Neural cell (in vitro differentiated cells): Measurements from ENCODE around the gene PSMC4. TPM values are rescaled to one million over a fixed set of nuclear protein-coding genes. Genes with fewer than 3 reads are reported as not detected.

ENCODE experiments used
- H2AFZ ChIP-seq: fragments of 200-600, 300-800 bp; sonication (generic), shearing (Covaris generic); 2 replicates; pipeline ENCODE4 v1.6.0; 2014; ENCODE audit warnings: low read depth, mild to moderate bottlenecking, antibody characterized with exemption, low read length, moderate library complexity
- H3F3A ChIP-seq: fragments of 200-600 bp; shearing (Covaris generic); 2 replicates; pipeline ENCODE4 v1.6.1; 2016; ENCODE audit warnings: mild to moderate bottlenecking, moderate library complexity, mixed read lengths, antibody characterized with exemption, low read length; ENCODE audit not compliant: insufficient read depth, poor library complexity, severe bottlenecking
- H3K27ac ChIP-seq: fragments of 200-600, 300-800 bp; sonication (generic), shearing (Covaris generic); 2 replicates; pipeline ENCODE4 v1.5.1; 2014; ENCODE audit warnings: mild to moderate bottlenecking, low read length, moderate library complexity
- H3K27me3 ChIP-seq: fragments of 300-800, 200-600 bp; sonication (generic), shearing (Covaris generic); 2 replicates; pipeline ENCODE4 v1.6.0; 2014; ENCODE audit warnings: mild to moderate bottlenecking, low read depth, low read length, moderate library complexity; ENCODE audit not compliant: insufficient read depth
- H3K36me3 ChIP-seq: fragments of 300-800, 200-600 bp; sonication (generic), shearing (Covaris generic); 2 replicates; pipeline ENCODE4 v1.5.1; 2014; ENCODE audit warnings: mild to moderate bottlenecking, antibody characterized with exemption, low read length, moderate library complexity; ENCODE audit not compliant: insufficient read depth
- H3K4me2 ChIP-seq: fragments of 300-800, 200-600 bp; sonication (generic), shearing (Covaris generic); 2 replicates; pipeline ENCODE4 v1.6.0; 2014; ENCODE audit warnings: mild to moderate bottlenecking, low read length
- H3K4me3 ChIP-seq: fragments of 300-800, 200-600 bp; sonication (generic), shearing (Covaris generic); 2 replicates; pipeline ENCODE4 v1.5.1; 2014; ENCODE audit warnings: mild to moderate bottlenecking, low read length, moderate library complexity
- H3K79me2 ChIP-seq: fragments of 200-600 bp; shearing (Covaris generic); replicated peaks from 2 replicates; pipeline ENCODE4 v1.6.0; 2014; ENCODE audit warnings: mild to moderate bottlenecking, low read length, moderate library complexity; ENCODE audit not compliant: insufficient read depth
- H3K9ac ChIP-seq: fragments of 300-800, 200-600 bp; sonication (generic), shearing (Covaris generic); 2 replicates; pipeline ENCODE4 v1.6.1; 2016; ENCODE audit warnings: mild to moderate bottlenecking, low read length, mixed read lengths
- H3K9me2 ChIP-seq: fragments of 200-600 bp; shearing (Covaris generic); 2 replicates; pipeline ENCODE4 v1.6.1; 2016; ENCODE audit warnings: mild to moderate bottlenecking, low read length, mixed read lengths; ENCODE audit not compliant: insufficient read depth
- H3K9me3 ChIP-seq: fragments of 200-600, 300-800 bp; sonication (generic), shearing (Covaris generic); 2 replicates; pipeline ENCODE4 v1.6.1; 2016; ENCODE audit warnings: mild to moderate bottlenecking, mixed run types, low read length, moderate library complexity, mixed read lengths
- H4K20me1 ChIP-seq: fragments of 200-600 bp; shearing (Covaris generic); 2 replicates; pipeline ENCODE4 v1.6.1; 2016; ENCODE audit warnings: mild to moderate bottlenecking, mixed run types; ENCODE audit not compliant: insufficient read depth
- CTCF ChIP-seq: fragments of 450-650 bp; IDR thresholded peaks from 2 replicates; pipeline ENCODE4 v1.5.1; 2014; ENCODE audit warnings: antibody characterized with exemption, mild to moderate bottlenecking, moderate library complexity; ENCODE audit not compliant: poor library complexity, severe bottlenecking
- EP300 ChIP-seq: fragments of 450-650 bp; conservative IDR thresholded peaks from 2 replicates; pipeline ENCODE4 v1.6.1; 2014; ENCODE audit warnings: antibody characterized with exemption, mild to moderate bottlenecking, moderate library complexity; ENCODE audit not compliant: poor library complexity, severe bottlenecking
- EZH2 ChIP-seq: fragments of 200-600, 300-800 bp; shearing (Covaris generic), sonication (generic); IDR thresholded peaks from 2 replicates; pipeline ENCODE4 v1.6.1; 2014; ENCODE audit warnings: antibody characterized with exemption, low read length, borderline replicate concordance, mild to moderate bottlenecking; ENCODE audit not compliant: insufficient read depth, poor library complexity, severe bottlenecking
- MXI1 ChIP-seq: fragments of 450-650 bp; conservative IDR thresholded peaks from 2 replicates; pipeline ENCODE4 v1.6.1; 2014; ENCODE audit warnings: antibody characterized with exemption, mild to moderate bottlenecking; ENCODE audit not compliant: poor library complexity, severe bottlenecking
- POLR2AphosphoS5 ChIP-seq: IDR thresholded peaks from 2 replicates; pipeline ENCODE4 v1.6.1; 2012
- RAD21 ChIP-seq: fragments of 450-650 bp; conservative IDR thresholded peaks from 2 replicates; pipeline ENCODE4 v1.6.1; 2014; ENCODE audit warnings: antibody characterized with exemption, mild to moderate bottlenecking, moderate library complexity
- REST ChIP-seq: IDR thresholded peaks from 2 replicates; pipeline ENCODE4 v1.6.1; 2012; ENCODE audit warnings: borderline replicate concordance
- SMC3 ChIP-seq: fragments of 450-650 bp; conservative IDR thresholded peaks from 2 replicates; pipeline ENCODE4 v1.6.1; 2014; ENCODE audit warnings: antibody characterized with exemption, mild to moderate bottlenecking, moderate library complexity; ENCODE audit not compliant: poor library complexity
- TAF1 ChIP-seq: IDR thresholded peaks from 2 replicates; pipeline ENCODE4 v1.6.1; 2012; ENCODE audit warnings: low read depth
- polyA plus RNA-seq: library from polyadenylated mRNA; depleted of rRNA; stranded (reverse); fragments of >200 nt; gene quantifications from 2 replicates; pipeline ENCODE4 v1.2.3, GENCODE V29; 2014

Gene PSMC4
- polyA plus RNA-seq, 1 donor from 2014 or later: 151 TPM

- Histone ChIP-seq H3K4me2 (no peak overlapping the region), H3F3A (no peaks in the 10 kb centered on the region), H3K27ac (no peak overlapping the region), H3K9me3 (peaks cover 24% of the 10 kb centered on the region), H3K27me3 (no peaks in the 10 kb centered on the region), H4K20me1 (no peaks in the 10 kb centered on the region), H2AFZ (no peak overlapping the region), H3K79me2 (no peaks in the 10 kb centered on the region), H3K9me2 (no peaks in the 10 kb centered on the region), H3K4me3 (no peak overlapping the region), H3K9ac (no peak overlapping the region), H3K36me3 (no peaks in the 10 kb centered on the region)
- TF ChIP-seq TAF1 (no peak), RAD21 (no peak), SMC3 (no peak), EP300 (no peak), EZH2 (no peak), POLR2AphosphoS5 (no peak), MXI1 (no peak), CTCF (no peak), REST (no peak)
Measured at GRCh38 chr19:40023969-40024368, 53.0 kb downstream of the PSMC4 start.

- Histone ChIP-seq H4K20me1 (no peaks in the 10 kb centered on the region), H3K27me3 (no peaks in the 10 kb centered on the region), H2AFZ (no peak overlapping the region), H3K27ac (no peak overlapping the region), H3K4me2 (no peak overlapping the region), H3F3A (no peaks in the 10 kb centered on the region), H3K79me2 (no peaks in the 10 kb centered on the region), H3K4me3 (no peak overlapping the region), H3K9me2 (no peaks in the 10 kb centered on the region), H3K36me3 (peaks cover 4% of the 10 kb centered on the region), H3K9ac (no peak overlapping the region), H3K9me3 (peaks cover 37% of the 10 kb centered on the region)
- TF ChIP-seq RAD21: no peak
- no peak for TF ChIP-seq REST
- TF ChIP-seq TAF1: no peak
- TF ChIP-seq SMC3: no peak
Measured at GRCh38 chr19:40025938-40026596, 55.1 kb downstream of the PSMC4 start.
